Activated CD4-positive, alpha-beta T cell treated with anti-CD3 and anti-CD28 coated beads for 4 hours (primary cell): ENCODE results near the gene ADGRG2.
"Not testable (repeated sequence)": the region's sequence is repeated elsewhere in the genome, so short reads cannot be mapped to it uniquely, and the experiment has no call there.

Experiments used
- DNase-seq, 2 donors: peaks; one replicate each; pipeline ENCODE4 v3.0.0-alpha.2; 2020

Gene ADGRG2

DNA sequence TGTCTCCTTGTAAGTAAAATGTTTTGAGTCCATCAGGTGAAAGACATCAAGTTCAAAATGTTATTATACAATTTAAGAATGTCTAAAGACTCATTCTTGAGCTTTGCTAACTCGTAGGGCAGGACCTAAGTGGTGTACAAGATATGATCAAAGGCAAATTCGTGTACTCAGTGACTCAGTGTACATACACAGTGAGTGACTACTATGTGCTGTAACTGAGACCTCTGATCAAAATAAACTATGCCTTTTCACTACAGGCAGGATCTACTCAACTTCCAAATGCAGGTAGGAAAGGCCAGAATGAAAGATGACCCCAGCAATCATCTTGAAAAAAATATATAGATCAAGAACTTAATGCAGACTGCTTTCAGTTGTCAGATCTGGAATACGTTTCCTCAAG, 49.9 kb downstream of the ADGRG2 start:
- DNase-seq = no peak

DNA sequence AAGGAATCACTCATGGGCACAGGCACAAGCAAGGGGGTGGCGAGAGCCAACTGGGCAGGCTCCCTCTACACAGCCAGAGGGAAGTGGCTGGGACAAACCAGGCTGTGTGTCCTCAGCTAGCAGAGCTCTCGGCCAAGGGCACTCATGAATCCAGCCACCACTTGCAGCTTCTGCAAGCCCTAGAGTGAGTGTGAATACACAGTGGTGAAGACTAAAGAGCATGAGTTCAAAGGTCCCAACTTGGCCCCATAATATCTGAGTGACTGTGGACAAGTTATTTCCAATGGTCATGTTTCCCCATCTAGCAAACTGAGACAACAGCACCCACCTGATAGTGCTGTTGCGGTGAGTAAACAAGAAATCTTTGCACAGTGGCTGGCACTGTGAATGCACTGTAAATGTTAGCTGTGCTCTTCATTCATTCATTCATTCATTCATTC, 51.7 kb downstream of the ADGRG2 start:
- no peak for DNase-seq

DNA sequence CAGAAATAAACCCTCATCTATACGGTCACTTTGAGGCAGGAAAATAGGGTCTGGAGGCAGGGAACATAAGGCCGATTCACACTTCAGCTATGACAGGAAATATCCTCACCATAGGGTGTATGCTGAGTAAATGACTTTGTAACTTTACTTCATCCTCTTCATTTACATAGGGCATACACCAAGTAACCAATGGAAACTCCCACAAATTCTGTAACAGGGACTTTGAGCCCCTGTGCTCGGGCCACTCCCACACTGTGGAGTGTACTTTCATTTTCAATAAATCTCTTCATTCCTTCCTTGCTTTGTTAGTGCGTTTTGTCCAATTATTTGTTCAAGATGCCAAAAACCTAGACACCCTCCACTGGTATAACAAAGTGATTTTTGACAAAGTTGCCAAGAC, 55.3 kb downstream of the ADGRG2 start:
- not testable (repeated sequence) for DNase-seq

DNA sequence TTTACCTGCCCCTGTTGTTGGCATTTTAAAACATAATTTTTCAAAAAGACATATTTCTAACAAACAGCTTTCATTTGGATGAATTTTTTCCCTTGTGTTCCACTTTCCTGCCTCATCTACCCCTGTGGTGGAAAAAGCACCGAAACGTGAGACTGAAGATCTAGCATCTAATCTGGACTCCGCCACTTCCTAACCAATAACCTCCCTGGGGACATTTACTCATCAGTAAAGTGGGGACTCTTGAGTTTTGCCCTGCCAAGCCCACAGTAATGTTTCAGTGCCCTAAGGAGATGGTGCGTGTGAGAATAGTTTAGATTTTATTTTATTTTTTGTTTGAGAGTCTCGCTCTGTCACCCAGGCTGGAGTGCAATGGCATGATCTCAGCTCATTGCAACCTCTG, 56.7 kb downstream of the ADGRG2 start:
- no peak for DNase-seq

DNA sequence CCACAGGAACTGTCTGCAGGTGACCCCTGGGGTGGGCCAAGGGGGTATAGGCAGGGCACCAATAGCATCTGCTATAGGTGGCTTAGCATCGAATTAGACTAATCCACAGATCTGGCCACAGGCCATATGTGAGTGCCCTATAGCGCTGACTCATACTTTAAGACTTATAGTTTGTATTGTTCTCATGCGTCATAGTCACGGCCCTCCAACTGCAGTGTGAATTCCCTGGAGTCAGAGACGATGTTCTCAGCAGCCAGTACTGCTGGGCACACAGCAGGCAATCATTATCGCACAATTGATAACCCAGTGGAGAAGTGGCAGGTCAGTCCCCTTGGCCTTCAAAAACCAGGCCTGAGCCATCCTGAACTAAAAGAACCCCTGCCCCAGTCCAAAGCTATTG, 58.1 kb downstream of the ADGRG2 start:
- DNase-seq = no peak

DNA sequence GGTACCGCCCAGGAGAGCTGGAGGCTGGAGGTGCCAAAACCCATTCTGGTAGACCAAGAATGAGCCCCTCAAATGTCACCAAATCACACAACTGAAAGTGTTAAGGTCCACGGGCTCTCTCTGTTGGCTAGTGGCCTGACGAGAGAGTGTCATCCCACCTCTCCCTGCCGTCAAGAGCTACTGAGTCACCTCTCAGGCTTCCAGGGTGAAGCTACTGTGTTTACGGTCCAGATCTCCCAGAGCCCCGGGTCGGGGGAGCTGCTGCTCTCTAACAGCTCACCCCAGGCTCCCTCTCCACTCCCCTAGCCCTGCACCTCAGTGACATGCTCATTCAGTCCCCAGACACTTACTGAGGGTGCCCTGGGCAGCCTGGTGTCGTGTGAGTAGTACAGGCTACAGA, 59.2 kb downstream of the ADGRG2 start:
- no peak for DNase-seq

DNA sequence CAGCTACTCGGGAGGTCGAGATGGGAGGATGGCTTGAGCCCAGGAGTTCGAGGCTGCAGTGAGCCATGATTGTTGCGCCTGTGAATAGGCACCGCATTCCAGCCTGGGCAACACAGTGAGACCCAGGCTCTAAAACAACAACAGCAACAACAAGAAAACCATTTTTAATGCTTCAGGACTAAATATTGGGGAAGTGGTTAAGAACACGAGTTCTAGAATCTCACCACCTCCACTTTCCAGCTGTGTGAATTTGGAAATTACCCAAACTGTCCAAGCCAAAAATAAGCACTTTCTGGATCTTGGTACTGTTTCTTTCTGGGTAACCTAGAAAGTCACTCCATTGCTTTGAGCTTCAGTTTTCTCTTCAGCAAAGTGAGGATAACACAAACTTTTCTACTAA, 63.2 kb downstream of the ADGRG2 start:
- no peak for DNase-seq

DNA sequence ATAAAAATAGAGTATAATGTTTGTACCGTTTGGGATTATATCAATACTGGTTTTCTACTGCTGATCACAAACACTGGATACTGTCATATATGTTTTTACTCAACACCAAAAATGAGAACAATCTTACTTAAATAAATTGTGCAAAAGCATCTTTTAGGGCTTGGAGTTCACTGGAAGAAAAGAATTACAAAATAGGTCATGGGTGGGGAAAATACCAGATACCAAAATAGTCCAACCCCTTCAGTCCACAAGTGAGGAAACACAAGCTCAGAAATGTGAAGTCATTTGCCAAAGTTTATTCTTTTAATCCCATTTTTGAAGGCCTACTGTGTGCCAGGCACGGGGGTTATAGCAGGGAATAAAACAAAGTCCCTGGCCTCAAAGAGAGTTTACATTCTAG, 64.4 kb downstream of the ADGRG2 start:
- no peak for DNase-seq

DNA sequence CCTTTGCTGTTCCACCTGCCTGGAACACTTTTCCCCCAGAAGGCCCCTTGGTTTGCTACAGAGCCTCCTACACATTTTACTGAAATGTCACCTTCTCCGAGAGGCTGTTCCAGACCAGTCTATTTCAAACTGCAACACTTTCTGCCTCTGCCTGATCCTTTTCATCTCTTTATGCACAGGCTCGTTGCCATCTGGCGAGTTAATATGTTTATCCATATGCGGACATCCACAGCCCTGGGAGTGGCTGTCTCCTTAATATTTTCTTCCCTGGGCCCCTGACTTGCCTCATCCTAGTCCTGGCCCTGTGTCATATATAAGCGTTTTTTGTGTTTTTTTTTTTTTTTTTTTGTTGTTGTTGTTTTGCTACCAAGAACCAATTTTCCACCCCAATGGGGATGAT, 73.2 kb downstream of the ADGRG2 start:
- DNase-seq = no peak

DNA sequence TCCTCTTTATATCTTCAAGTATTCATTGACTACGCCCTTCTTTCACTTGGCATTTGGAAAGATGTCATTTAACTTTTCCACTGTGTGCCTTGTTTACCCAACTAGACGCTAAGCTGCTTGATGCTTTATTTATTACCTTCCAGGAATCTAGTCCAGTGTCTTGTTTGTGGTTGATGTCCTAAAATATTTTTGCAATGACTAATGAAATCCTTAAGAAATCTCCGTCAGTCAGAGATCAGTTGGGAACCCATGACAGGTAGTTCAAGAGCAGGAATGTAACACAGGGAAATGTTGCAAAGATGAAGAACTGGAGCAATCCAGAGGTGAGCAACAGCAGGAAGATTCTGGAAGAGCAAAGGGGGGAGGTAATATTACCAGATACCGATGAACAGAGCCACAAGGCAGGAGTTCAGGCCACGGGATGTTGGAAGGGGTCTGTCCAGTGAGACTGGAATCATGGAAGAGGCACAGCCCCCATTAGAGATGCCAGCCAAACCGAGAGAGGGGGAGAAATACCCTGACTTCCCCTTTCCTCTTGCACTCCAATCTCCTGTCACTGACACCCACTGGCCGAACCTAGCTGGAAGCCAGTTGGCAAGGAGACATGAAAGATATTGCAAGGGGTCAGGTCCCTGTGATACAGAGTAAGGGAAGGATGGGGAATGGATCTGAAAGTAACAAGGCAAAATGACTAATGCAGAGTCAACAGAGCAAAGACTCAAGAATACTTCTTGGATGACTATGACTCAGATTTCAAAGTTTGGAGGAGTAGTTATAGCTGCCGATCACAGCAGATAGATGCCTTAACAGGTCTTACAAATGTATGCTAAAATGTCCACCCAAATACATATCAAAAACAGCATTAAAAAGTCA, 75.7 kb downstream of the ADGRG2 start:
- no peak for DNase-seq

DNA sequence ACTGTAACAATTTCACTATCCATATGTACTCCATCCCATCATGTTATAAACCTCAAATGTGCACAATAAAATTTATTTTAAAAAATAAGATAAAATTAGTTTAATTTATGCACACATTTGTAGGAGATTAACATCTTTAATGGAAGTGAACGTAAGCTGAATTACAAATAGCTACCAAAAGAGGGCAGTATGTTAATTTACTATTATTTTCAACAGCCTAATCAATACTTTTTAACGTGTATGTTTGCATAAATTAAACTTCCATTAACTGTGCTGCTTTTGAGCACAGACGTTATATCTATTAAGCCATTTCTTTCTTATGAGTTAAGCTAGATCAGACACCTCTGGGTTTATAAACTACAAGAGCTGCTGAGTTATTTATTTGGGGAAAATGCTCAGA, 81.9 kb downstream of the ADGRG2 start:
- no peak for DNase-seq

DNA sequence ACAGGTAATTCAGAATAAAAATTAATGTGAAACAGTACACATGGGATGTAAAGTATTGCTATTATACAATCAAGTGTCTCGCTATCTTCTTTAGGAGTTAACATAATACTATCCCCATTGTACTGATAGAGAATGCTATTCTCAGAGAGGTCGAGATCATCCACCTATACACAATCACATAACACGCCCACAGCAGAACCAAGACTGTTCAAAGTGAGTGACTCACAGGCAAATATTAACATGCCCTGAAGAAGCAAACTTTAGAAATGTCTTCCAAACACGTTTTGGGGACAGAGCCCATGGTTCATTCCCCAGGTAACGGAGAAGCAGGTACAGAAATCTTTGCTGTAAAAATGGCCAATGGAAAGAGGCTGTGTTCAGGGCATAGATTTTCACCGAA, 88.2 kb downstream of the ADGRG2 start:
- DNase-seq = no peak

DNA sequence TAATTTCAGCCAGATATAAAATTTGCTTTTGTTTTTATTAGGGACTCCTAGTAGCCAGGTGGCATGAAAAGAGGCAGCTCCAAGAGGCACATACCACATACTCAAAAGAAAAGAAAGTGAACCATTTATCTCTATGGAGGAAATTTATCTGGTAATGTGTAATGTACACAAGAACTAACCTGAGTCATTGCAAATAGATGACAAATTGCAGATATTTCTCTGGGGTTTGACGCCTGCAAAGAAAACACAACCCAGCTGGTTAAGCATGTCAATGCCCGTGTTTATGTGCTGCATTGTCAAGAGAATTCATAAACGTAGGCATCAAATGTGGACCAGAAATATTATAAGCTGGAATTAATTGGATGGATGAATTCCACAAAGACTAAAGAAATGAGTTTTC, 91.5 kb downstream of the ADGRG2 start:
- DNase-seq = no peak

DNA sequence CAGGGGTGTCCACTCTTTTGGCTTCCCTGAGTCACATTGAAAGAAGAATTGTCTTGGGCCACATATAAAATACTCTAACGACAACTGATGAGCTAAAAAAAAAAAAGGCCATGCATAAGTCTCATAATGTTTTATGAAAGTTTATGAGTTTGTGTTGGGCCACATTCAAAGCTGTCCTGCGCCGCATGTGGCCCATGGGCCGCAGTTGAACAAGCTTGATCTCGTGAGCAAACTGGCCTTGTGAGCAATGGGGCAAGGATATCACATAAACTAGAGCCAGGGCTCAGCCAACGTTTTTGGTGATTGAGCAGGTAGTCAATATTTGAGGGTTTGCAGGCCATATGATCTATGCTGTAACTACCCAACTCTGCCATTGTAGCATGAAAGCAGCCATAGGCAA, 93.7 kb downstream of the ADGRG2 start:
- DNase-seq = no peak

DNA sequence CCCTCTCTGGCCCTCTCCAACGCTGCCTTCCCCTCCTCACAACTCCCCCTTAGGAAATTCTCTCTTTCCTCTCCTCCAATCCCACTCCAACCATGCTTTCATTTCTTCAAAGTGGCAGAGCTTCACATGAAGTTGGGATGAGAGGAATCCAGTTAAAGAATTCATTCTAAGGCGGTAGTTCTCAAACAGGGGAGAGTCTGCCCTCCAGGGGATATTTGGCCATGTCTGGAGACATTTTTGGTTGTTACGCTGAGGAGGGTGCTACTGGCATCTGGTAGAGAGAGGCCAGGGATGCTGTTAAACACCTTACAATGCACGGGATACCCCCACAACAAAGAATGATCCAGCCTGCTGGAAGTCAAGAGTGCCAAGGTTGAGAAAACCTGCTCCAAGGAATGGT, 97.9 kb downstream of the ADGRG2 start:
- no peak for DNase-seq

DNA sequence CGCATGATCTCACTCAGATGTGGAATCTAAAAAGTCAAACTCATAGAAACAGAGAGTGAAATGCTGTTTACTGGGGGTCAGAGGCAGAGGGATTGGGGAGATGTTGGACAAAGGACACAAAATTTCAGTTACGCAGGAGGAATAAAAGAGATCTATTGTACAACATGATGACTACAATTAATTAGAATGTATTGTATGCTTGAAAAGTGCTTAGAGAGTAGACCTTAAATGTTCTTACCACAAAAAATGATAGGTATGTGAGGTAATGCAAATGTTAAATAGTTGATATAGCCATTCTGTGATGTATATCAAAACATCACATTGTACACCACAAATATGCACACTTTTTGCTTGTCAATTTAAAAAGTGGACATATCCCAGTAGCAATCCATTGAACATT, 102.3 kb downstream of the ADGRG2 start:
- no peak for DNase-seq

DNA sequence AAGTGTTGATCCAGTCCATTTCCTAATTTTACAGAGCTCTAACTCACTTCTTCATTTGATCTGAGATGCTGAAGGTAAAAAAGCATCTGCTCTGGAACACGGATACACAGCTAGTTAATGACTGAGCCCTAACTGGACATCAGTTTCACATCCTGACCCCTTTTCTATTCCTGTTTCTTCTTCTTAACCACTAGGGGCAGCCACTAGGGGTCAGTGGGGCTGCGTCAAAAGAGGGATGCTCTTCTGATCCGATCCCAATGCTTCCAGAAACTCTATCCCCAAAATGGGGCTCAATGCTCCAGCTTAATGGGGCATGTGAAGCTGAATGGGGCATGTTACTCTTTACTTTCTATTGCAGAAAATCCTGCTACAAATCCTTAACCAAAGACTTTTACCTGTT, 105.0 kb downstream of the ADGRG2 start:
- no peak for DNase-seq

DNA sequence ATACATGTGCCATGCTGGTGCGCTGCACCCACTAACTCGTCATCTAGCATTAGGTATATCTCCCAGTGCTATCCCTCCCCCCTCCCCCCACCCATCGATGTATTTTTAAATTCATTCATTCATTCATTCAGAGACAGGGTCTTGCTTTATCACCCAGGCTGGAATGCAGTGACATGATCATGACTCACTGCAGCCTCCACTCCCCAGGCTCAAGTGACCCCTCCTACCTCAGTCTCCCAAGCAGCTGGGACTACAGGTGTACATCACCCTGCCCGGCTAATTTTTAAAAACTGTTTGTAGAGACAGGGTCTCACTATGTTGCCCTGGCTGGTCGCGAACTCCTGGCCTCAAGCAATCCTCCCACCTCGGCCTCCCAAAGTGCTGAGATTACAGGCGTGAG, 105.7 kb downstream of the ADGRG2 start:
- not testable (repeated sequence) for DNase-seq

DNA sequence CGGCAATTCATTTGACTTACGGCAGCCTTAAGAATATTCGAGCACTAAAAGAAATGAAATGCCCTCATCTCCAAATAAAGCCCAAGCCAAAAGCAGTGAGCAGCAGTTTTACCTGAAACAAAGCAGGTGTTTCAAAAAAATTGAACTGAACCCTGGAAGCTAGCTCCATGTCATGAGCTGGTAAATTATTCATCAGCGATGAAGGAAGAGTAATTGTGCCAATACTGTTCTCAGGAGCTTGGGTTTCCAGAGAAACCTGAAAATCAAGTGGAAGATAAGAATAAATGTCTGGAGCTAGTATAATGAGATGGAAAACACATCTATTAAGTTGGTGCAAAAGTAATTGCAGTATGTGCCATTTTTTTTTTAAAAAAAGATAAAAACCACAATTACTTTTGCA, 114.4 kb downstream of the ADGRG2 start:
- DNase-seq = no peak

DNA sequence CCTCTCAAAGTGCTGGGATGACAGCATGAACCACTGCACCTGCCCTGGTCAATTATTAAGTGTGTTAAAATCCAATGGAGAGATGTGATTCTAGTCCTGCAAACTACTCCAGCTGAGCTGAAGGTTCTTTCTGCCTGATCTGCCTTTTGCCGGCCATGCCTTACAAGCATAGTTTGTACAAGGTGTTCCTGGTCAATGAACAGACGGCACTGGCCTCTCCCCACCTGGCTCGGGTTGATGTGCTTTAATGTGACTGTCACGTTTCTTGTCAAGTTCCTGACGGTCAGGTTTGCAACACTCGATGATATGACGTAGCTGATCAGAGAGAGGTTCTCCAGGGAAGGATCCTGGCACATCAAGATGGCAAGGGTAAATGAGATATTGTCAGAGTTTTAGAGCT, 115.3 kb downstream of the ADGRG2 start:
- DNase-seq = no peak

DNA sequence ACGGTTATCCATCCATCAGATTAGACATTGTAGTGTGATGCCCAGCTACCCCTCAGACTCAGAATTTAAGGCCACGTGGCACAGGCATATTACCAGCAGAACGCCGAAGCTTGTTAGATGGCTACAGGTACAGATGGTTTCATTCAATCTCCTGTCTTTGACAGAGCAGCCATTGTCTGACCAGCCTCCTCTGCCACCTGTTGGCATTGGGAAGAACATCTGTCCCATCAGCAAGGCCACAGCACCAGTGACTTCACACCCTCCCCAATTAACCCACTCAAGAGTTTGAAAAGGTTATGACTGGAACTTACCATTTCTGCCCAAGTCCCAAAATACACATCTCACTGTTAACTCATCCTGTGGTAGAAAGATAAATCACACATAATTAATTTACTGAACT, 116.4 kb downstream of the ADGRG2 start:
- no peak for DNase-seq

DNA sequence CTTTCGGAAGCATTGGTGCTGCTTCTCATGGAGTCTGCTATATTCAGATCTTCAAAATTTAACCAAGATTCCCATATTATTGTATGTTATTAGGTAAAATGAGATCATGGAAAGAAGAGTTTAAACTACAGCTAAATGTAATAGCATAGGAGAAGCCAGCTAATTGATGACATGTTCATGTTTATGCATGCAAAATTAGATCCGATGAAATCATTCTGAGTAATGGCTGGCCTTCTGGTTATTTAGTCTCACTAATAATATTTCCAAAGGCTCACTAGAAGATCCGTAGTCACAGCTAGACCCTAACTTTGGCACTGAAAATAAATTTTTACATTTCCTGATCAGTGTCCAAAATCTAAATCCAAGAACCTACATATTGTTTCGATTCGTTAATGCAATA, 118.5 kb downstream of the ADGRG2 start:
- DNase-seq = no peak

DNA sequence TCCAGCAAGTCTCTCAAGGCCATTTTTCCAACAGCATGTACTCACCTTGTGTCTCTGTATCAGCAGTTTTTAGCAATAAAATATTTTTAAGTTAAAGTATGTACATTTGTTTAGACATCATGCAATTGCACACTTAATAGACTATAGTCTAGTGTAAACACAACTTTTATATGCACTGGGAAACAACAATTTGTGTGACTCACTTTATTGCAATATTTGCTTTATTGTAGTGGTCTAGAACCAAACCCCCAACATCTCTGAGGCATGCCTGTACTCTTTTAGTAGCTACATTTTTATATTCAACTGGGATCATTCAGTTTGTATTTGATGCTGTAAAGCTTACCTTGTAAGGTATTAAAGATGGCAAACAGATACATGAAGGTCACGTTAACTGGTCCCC, 123.6 kb downstream of the ADGRG2 start:
- no peak for DNase-seq

DNA sequence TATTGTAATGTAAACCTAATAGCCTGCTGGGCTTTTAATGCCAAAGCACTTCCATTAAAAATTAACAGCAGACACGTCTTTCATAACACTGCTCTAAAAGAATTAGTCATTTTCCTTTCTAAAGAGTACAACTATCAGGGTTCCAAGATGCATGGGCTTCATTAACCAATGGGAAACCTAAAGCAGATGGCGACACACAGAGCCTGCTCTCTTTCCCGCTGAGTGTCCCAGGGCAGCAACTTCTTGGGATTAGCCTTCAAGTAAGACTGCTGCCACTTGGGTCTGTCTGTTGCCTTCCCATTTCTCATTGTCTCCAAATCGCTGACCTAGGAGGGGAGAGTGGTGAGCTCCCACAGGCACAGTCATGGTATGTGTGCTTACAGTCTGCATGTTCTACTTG, 124.4 kb downstream of the ADGRG2 start:
- DNase-seq = no peak

DNA sequence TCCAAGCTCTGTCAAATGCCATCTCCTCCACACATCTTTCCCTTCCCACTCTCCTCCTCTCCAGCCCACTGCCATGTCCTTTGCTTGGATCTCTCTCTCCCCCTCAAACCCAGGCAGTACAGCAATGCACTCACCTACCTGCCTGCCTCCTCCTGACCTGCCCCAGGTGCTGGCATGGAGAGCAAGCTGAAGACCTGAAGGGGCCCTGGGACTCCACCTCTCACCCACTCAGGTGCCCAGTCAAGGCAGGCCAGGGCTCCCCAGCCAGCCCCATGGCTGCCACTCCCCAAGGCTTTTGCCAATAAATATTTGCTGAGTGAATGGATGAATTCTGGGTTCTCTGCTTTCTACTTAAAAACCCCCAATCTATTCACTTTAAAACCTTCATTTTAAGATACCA, 125.7 kb downstream of the ADGRG2 start:
- no peak for DNase-seq
